NCI-H1417 (cell line): ENCODE data around the gene MAP2K5.

ENCODE experiments used
- DNase-seq, 3 experiments: peaks; one replicate each; lab custom pipeline; 2025; lab: John Stamatoyannopoulos, UW

Gene MAP2K5

GRCh38 chr15:67806536-67806935 is 264.0 kb downstream of the MAP2K5 start:
- no peak for DNase-seq

GRCh38 chr15:67807141-67807540 is 264.6 kb downstream of the MAP2K5 start:
- DNase-seq, result no peak

GRCh38 chr15:67807836-67808235 is 265.3 kb downstream of the MAP2K5 start:
- DNase-seq, result no peak

- no peak for DNase-seq
Observed at GRCh38 chr15:67808821-67809220, 266.3 kb downstream of the MAP2K5 start.

GRCh38 chr15:67809441-67809840 is 266.9 kb downstream of the MAP2K5 start:
- DNase-seq, result no peak

- DNase-seq, result no peak
Observed at GRCh38 chr15:67809866-67810265, 267.4 kb downstream of the MAP2K5 start.

GRCh38 chr15:67812241-67812644 is 269.7 kb downstream of the MAP2K5 start:
- no peak for DNase-seq

- no peak for DNase-seq
Observed at GRCh38 chr15:67813104-67813634, 270.7 kb downstream of the MAP2K5 start.

GRCh38 chr15:67815036-67815592 is 272.6 kb downstream of the MAP2K5 start:
- DNase-seq, result no peak

GRCh38 chr15:67816668-67817067 is 274.2 kb downstream of the MAP2K5 start:
- no peak for DNase-seq

GRCh38 chr15:67818464-67818863 is 276.0 kb downstream of the MAP2K5 start:
- no peak for DNase-seq

GRCh38 chr15:67819636-67820035 is 277.1 kb downstream of the MAP2K5 start:
- DNase-seq, result no peak

- peak in 1 of 3 experiments; percentile 9 for DNase-seq
Observed at GRCh38 chr15:67820122-67820991, 277.9 kb downstream of the MAP2K5 start.

GRCh38 chr15:67820992-67821783 is 278.7 kb downstream of the MAP2K5 start:
- DNase-seq, result peak in 1 of 3 experiments; percentile 51

GRCh38 chr15:67821784-67822440 is 279.4 kb downstream of the MAP2K5 start:
- peak in 2 of 3 experiments; percentile 85 to 93 for DNase-seq

- peak in 2 of 3 experiments; percentile 77 to 79 for DNase-seq
Observed at GRCh38 chr15:67822537-67823313, 280.2 kb downstream of the MAP2K5 start.

GRCh38 chr15:67823314-67824196 is 281.1 kb downstream of the MAP2K5 start:
- peak; percentile 6 to 82 (median 79) for DNase-seq

GRCh38 chr15:67824197-67824968 is 281.9 kb downstream of the MAP2K5 start:
- DNase-seq, result peak in 1 of 3 experiments; percentile 42
